NCI-H446 treated with DMSO at 0.1 percent for 48 hours (cell line): ENCODE results near the gene LRRN1.
"Not testable (repeated sequence)": the region's sequence is repeated elsewhere in the genome, so short reads cannot be mapped to it uniquely, and the experiment has no call there.

Source experiments
- DNase-seq: peaks from one replicate; lab custom pipeline; 2025; lab: John Stamatoyannopoulos, UW

Gene LRRN1

GRCh38 chr3:3813013-3813412 lies 13.8 kb downstream of the LRRN1 start:
- no peak for DNase-seq

- DNase-seq, result no peak
Measured at GRCh38 chr3:3815206-3815605, 16.0 kb downstream of the LRRN1 start.

- DNase-seq, result no peak
Measured at GRCh38 chr3:3816034-3816433, 16.8 kb downstream of the LRRN1 start.

- no peak for DNase-seq
Measured at GRCh38 chr3:3817865-3818264, 18.6 kb downstream of the LRRN1 start.

- DNase-seq, result no peak
Measured at GRCh38 chr3:3821777-3822176, 22.5 kb downstream of the LRRN1 start.

- DNase-seq, result no peak
Measured at GRCh38 chr3:3825035-3825434, 25.8 kb downstream of the LRRN1 start.

- no peak for DNase-seq
Measured at GRCh38 chr3:3826521-3826920, 27.3 kb downstream of the LRRN1 start.

- no peak for DNase-seq
Measured at GRCh38 chr3:3827111-3827510, 27.9 kb downstream of the LRRN1 start.

GRCh38 chr3:3828417-3828816 lies 29.2 kb downstream of the LRRN1 start:
- DNase-seq, result not testable (repeated sequence)

- no peak for DNase-seq
Measured at GRCh38 chr3:3836845-3837244, 37.6 kb downstream of the LRRN1 start.

- no peak for DNase-seq
Measured at GRCh38 chr3:3842356-3842755, 43.1 kb downstream of the LRRN1 start.

- no peak for DNase-seq
Measured at GRCh38 chr3:3847994-3848922, 49.0 kb downstream of the LRRN1 start.

GRCh38 chr3:3848923-3849275 lies 49.7 kb downstream of the LRRN1 start:
- no peak for DNase-seq

- no peak for DNase-seq
Measured at GRCh38 chr3:3851621-3852323, 52.5 kb downstream of the LRRN1 start.

- no peak for DNase-seq
Measured at GRCh38 chr3:3853544-3853943, 54.3 kb downstream of the LRRN1 start.

GRCh38 chr3:3855056-3855455 lies 55.8 kb downstream of the LRRN1 start:
- DNase-seq, result no peak

GRCh38 chr3:3860235-3860634 lies 61.0 kb downstream of the LRRN1 start:
- DNase-seq, result no peak

GRCh38 chr3:3862534-3862933 lies 63.3 kb downstream of the LRRN1 start:
- no peak for DNase-seq

GRCh38 chr3:3875491-3875890 lies 76.3 kb downstream of the LRRN1 start:
- DNase-seq, result no peak

GRCh38 chr3:3881050-3881449 lies 81.8 kb downstream of the LRRN1 start:
- no peak for DNase-seq

GRCh38 chr3:3887311-3887710 lies 88.1 kb downstream of the LRRN1 start:
- not testable (repeated sequence) for DNase-seq

GRCh38 chr3:3893590-3893989 lies 94.4 kb downstream of the LRRN1 start:
- no peak for DNase-seq
